ENCODE data around the gene WFS1.

Gene WFS1

GRCh38 chr4:6326312-6327060, 56.8 kb downstream of the WFS1 start:
- FAIRE-seq = no peak

- no peak for FAIRE-seq
Measured at GRCh38 chr4:6327220-6327917, 57.7 kb downstream of the WFS1 start.

- FAIRE-seq = no peak
Measured at GRCh38 chr4:6328526-6328925, 58.9 kb downstream of the WFS1 start.

- no peak for FAIRE-seq
Measured at GRCh38 chr4:6329478-6330383, 60.1 kb downstream of the WFS1 start.

- FAIRE-seq = no peak
Measured at GRCh38 chr4:6330384-6330767, 60.7 kb downstream of the WFS1 start.

GRCh38 chr4:6331018-6331417, 61.4 kb downstream of the WFS1 start:
- FAIRE-seq = no peak

- FAIRE-seq = no peak
Measured at GRCh38 chr4:6331468-6331867, 61.8 kb downstream of the WFS1 start.

GRCh38 chr4:6332042-6332668, 62.5 kb downstream of the WFS1 start:
- no peak for FAIRE-seq

- FAIRE-seq = no peak
Measured at GRCh38 chr4:6332669-6333050, 63.0 kb downstream of the WFS1 start.

- FAIRE-seq = no peak
Measured at GRCh38 chr4:6333301-6334202, 63.9 kb downstream of the WFS1 start.

- no peak for FAIRE-seq
Measured at GRCh38 chr4:6334203-6334887, 64.7 kb downstream of the WFS1 start.

GRCh38 chr4:6335040-6335590, 65.5 kb downstream of the WFS1 start:
- FAIRE-seq = no peak

- FAIRE-seq = no peak
Measured at GRCh38 chr4:6336166-6336565, 66.5 kb downstream of the WFS1 start.

- FAIRE-seq = no peak
Measured at GRCh38 chr4:6337331-6337935, 67.8 kb downstream of the WFS1 start.

- no peak for FAIRE-seq
Measured at GRCh38 chr4:6338175-6338950, 68.7 kb downstream of the WFS1 start.

GRCh38 chr4:6338951-6339817, 69.5 kb downstream of the WFS1 start:
- no peak for FAIRE-seq

GRCh38 chr4:6339818-6340445, 70.3 kb downstream of the WFS1 start:
- no peak for FAIRE-seq

GRCh38 chr4:6340446-6341015, 70.9 kb downstream of the WFS1 start:
- no peak for FAIRE-seq
